Neural crest cell (in vitro differentiated cells): ENCODE results near the gene TDRD12. TPM values are rescaled to one million over a fixed set of nuclear protein-coding genes. Genes with fewer than 3 reads are reported as not detected.
"Not testable (repeated sequence)": the region's sequence is repeated elsewhere in the genome, so short reads cannot be mapped to it uniquely, and the experiment has no call there.

Experiments used
- DNase-seq: peaks from one replicate; pipeline ENCODE4 v3.0.0; 2021; ENCODE audit warnings: low read depth, mixed read lengths, low spot score
- H3K27ac Mint-ChIP-seq: one replicate; pipeline ENCODE4 v1.8.0; 2021; ENCODE audit warnings: mild to moderate bottlenecking, mixed read lengths; ENCODE audit not compliant: unreplicated experiment
- H3K27me3 Mint-ChIP-seq: 2 replicates; pipeline ENCODE4 v1.8.0; 2021; ENCODE audit warnings: low read depth, mild to moderate bottlenecking, mixed read lengths
- H3K36me3 Mint-ChIP-seq: 2 replicates; pipeline ENCODE4 v1.8.0; 2021; ENCODE audit warnings: low read depth, mild to moderate bottlenecking, mixed read lengths
- H3K4me1 Mint-ChIP-seq: 2 replicates; pipeline ENCODE4 v1.8.0; 2021; ENCODE audit warnings: mixed read lengths
- H3K4me3 Mint-ChIP-seq: one replicate; pipeline ENCODE4 v1.8.0; 2021; ENCODE audit warnings: mild to moderate bottlenecking, mixed read lengths
- H3K9me3 Mint-ChIP-seq: 2 replicates; pipeline ENCODE4 v1.8.0; 2021; ENCODE audit warnings: mixed read lengths
- CTCF ChIP-seq: fragments of 200-600 bp; sonication (generic); conservative IDR thresholded peaks from 2 replicates; pipeline ENCODE4 v1.5.0; 2021; ENCODE audit warnings: antibody characterized with exemption, mild to moderate bottlenecking
- total RNA-seq: library from RNA; stranded (reverse); gene quantifications from 2 replicates; pipeline ENCODE4 v1.2.1, GENCODE V29; 2021

TDRD12 gene
- total RNA-seq, 1 donor from 2014 or later = 0.21 TPM

- TF ChIP-seq CTCF = no peak
- no peak for DNase-seq
- no peak overlapping the region for H3K4me3 Mint-ChIP-seq
- no peak overlapping the region for H3K27ac Mint-ChIP-seq
- no peaks in the 10 kb centered on the region for H3K9me3 Mint-ChIP-seq
- H3K36me3 Mint-ChIP-seq = no peaks in the 10 kb centered on the region
- no peaks in the 10 kb centered on the region for H3K4me1 Mint-ChIP-seq
- H3K27me3 Mint-ChIP-seq = no peaks in the 10 kb centered on the region
Observed at GRCh38 chr19:32866564-32867265, 147.1 kb downstream of the TDRD12 start.

GRCh38 chr19:32867436-32867835 is 147.9 kb downstream of the TDRD12 start:
- not testable (repeated sequence) for H3K36me3 Mint-ChIP-seq, H3K27me3 Mint-ChIP-seq, H3K4me1 Mint-ChIP-seq, DNase-seq, H3K9me3 Mint-ChIP-seq, H3K27ac Mint-ChIP-seq, H3K4me3 Mint-ChIP-seq

- TF ChIP-seq CTCF = no peak
- H3K4me1 Mint-ChIP-seq = no peaks in the 10 kb centered on the region
- H3K27ac Mint-ChIP-seq = no peak overlapping the region
- no peaks in the 10 kb centered on the region for H3K27me3 Mint-ChIP-seq
- H3K4me3 Mint-ChIP-seq = no peak overlapping the region
- no peak for DNase-seq
- no peaks in the 10 kb centered on the region for H3K36me3 Mint-ChIP-seq
- H3K9me3 Mint-ChIP-seq = no peaks in the 10 kb centered on the region
Observed at GRCh38 chr19:32868206-32868950, 148.8 kb downstream of the TDRD12 start.

- no peaks in the 10 kb centered on the region for H3K27me3 Mint-ChIP-seq
- TF ChIP-seq CTCF = no peak
- no peak within 1 kb of the TSS for H3K4me3 Mint-ChIP-seq
- H3K27ac Mint-ChIP-seq = no peak within 1 kb of the TSS
- H3K9me3 Mint-ChIP-seq = no peaks in the 10 kb centered on the region
- H3K36me3 Mint-ChIP-seq = no peaks in the 10 kb centered on the region
- no peak for DNase-seq
- no peaks in the 10 kb centered on the region for H3K4me1 Mint-ChIP-seq
Observed at GRCh38 chr19:32869369-32869965, 149.9 kb downstream of the TDRD12 start, which contains the start of gene SLC7A9. Gene SLC7A9, minus strand, starts transcription at chr19:32869767. Its CDS starts 1,233 bp downstream, at chr19:32868534.

GRCh38 chr19:32869966-32870573 is 150.5 kb downstream of the TDRD12 start:
- TF ChIP-seq CTCF = no peak
- Mint-ChIP-seq H3K9me3 (no peaks in the 10 kb centered on the region), H3K27me3 (no peaks in the 10 kb centered on the region), H3K4me3 (no peak overlapping the region), H3K4me1 (no peaks in the 10 kb centered on the region), H3K36me3 (no peaks in the 10 kb centered on the region), H3K27ac (no peak overlapping the region)
- DNase-seq = no peak
